ENCODE data around the gene KRT23.

KRT23 gene

DNA sequence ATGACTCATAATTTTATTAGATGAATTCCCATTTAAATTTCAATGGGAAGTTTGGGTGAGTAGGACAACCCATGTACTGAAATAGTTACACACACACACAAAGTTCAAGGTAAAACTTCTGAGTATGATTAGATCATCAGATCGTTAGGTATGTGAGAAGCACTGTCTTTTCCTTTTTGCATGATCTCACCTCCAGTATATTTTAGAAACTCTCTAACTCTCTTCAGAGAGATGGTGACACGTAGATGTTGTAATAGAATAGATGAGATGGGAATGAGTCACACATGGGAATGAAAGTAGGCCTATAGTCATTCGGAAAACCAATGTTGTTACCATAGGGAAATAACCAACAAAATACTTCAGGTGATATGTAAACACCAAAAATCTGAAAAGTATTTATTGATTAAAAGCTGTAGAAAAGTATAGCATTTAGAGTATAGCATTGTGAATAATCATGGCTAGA, 22.2 kb downstream of the KRT23 start:
- no peaks in the 10 kb centered on the region for H3K27me3 ChIP-seq (replicated peaks; ENCODE audit: control insufficient read depth, insufficient read depth, low read length, poor library complexity, severe bottlenecking)
- H3K36me3 ChIP-seq (ENCODE audit: control insufficient read depth, insufficient read depth, low read length), result no peaks in the 10 kb centered on the region
- no peaks in the 10 kb centered on the region for H3K9me3 ChIP-seq (ENCODE audit: control insufficient read depth, low read length)
- no peak overlapping the region for H3K27ac ChIP-seq (ENCODE audit: insufficient read depth, low read length, poor library complexity, severe bottlenecking)
- H3K4me3 ChIP-seq (ENCODE audit: insufficient read depth, low read depth, low read length, poor library complexity, severe bottlenecking), result no peak overlapping the region
- DNase-seq, result no peak
- H3K4me1 ChIP-seq (ENCODE audit: control insufficient read depth, insufficient read depth, low read length, poor library complexity, severe bottlenecking), result no peaks in the 10 kb centered on the region

DNA sequence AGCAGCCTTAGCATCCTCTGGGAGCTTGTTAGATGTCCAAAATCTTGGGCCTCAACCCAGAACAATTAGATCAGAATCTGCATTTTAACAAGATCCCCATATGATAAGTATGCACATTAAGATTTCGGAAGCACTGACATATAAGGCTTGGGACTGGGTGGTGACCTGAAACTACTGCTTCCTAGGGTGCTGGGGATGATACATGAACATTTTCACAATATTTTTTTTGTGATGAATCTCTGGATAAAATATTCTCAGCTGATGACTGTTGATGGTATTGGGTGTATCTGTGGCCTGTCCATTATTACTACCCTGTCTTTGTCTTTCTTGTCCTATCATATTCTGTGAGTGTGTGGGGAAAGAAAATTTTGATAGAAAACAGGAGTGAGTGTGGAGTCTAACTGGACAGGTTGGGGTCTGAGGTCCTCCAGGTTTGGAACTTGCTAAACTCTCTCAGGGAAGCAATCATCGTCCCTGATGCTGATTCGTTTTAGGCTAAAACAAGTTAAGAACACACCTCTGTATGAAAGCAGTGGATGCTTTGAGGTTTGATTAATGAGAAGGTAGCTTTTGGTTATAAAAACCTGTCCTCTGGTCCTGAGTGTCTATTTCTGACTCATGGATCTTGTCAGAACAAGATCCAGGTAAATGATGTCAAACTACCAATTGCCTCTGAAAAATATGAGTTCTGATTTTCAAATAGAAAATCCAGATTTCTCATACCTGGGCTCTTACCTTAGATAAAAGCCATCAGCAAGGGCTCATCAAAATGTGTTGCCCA, 23.2 kb downstream of the KRT23 start:
- Histone ChIP-seq H3K4me3 (ENCODE audit: insufficient read depth, low read depth, low read length, poor library complexity, severe bottlenecking) (no peak overlapping the region), H3K27me3 (replicated peaks; ENCODE audit: control insufficient read depth, insufficient read depth, low read length, poor library complexity, severe bottlenecking) (no peaks in the 10 kb centered on the region), H3K4me1 (ENCODE audit: control insufficient read depth, insufficient read depth, low read length, poor library complexity, severe bottlenecking) (no peaks in the 10 kb centered on the region), H3K9me3 (ENCODE audit: control insufficient read depth, low read length) (no peaks in the 10 kb centered on the region), H3K27ac (ENCODE audit: insufficient read depth, low read length, poor library complexity, severe bottlenecking) (no peak overlapping the region), H3K36me3 (ENCODE audit: control insufficient read depth, insufficient read depth, low read length) (no peaks in the 10 kb centered on the region)
- DNase-seq, result no peak

DNA sequence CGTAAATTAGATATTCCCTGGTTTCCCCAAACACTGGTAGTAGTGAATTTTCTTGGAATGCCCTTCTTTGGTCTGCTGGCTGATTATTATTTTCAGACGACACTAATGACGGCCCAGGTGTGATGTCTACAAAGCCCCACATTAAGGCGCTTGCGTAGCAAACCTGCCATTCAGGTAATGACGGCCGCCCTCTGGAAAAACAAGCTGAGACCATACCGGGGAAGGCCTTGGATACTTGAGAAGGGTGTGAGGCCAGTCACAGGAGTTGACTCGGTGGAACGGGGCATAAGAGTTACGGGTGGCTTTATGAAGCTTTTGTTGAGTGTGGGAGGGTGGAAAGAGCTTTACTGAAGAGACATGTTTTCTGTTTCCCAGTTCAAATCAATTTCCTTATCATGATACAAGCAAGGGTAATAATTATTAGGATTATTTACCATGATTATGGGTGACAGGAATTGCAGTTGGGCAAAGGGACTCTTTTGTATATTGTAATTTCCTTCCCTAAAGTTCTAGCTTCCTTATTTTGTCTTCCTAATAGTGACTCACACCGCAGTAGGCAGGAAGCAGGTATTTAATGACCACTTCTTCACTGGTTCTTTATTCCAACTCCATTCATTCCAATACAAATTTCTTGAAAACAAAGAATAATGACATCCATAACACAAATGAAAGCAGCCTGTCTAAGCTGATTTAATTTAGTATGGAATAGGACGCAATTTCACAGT, 24.8 kb downstream of the KRT23 start:
- no peaks in the 10 kb centered on the region for H3K4me1 ChIP-seq (ENCODE audit: control insufficient read depth, insufficient read depth, low read length, poor library complexity, severe bottlenecking)
- H3K9me3 ChIP-seq (ENCODE audit: control insufficient read depth, low read length), result no peaks in the 10 kb centered on the region
- peaks cover 6% of the 10 kb centered on the region for H3K27me3 ChIP-seq (replicated peaks; ENCODE audit: control insufficient read depth, insufficient read depth, low read length, poor library complexity, severe bottlenecking)
- H3K4me3 ChIP-seq (ENCODE audit: insufficient read depth, low read depth, low read length, poor library complexity, severe bottlenecking), result no peak overlapping the region
- H3K27ac ChIP-seq (ENCODE audit: insufficient read depth, low read length, poor library complexity, severe bottlenecking), result no peak overlapping the region
- no peak for DNase-seq
- H3K36me3 ChIP-seq (ENCODE audit: control insufficient read depth, insufficient read depth, low read length), result no peaks in the 10 kb centered on the region

DNA sequence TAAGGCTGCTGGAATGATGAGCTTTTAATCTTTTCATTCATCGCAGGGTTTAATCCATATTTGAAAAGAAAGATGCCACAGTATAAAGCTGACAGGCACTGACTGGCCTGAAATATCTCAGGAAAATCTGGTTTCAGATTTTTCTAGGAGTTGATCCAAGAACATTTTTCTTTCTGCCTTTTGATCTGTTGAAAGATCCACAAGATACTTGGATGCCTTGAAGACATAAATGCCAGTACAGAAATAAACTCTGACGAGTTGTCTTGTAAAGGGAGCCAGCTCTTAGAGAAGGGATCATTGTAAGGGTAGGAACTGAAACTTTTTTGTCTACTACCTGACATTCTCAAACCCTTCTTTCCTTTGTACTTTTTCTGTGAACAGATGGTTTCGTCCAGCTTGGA, 27.0 kb downstream of the KRT23 start:
- Histone ChIP-seq H3K4me1 (ENCODE audit: control insufficient read depth, insufficient read depth, low read length, poor library complexity, severe bottlenecking) (no peaks in the 10 kb centered on the region), H3K27ac (ENCODE audit: insufficient read depth, low read length, poor library complexity, severe bottlenecking) (no peak overlapping the region)

DNA sequence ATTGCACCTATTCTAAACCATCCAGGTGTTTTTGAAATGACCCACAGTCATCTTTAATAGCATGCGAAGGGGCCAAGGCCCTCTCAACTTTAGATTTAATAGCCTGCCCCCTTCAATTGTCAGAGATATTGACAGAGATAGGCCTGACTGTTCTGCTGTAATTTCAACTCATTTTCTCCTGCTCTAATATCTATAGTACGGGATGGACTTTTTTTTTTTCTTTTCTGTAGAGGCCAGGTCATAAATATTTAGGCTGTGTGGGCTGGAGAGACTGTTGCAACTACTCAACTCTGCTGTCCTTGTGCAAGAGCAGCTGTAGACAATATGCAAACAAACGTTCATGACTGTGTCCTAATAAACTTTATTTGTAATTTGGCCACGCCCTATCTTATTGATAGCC, 27.7 kb downstream of the KRT23 start:
- H3K4me3 ChIP-seq (ENCODE audit: insufficient read depth, low read depth, low read length, poor library complexity, severe bottlenecking), result no peak overlapping the region
- H3K27me3 ChIP-seq (replicated peaks; ENCODE audit: control insufficient read depth, insufficient read depth, low read length, poor library complexity, severe bottlenecking), result peaks cover 10% of the 10 kb centered on the region
- H3K36me3 ChIP-seq (ENCODE audit: control insufficient read depth, insufficient read depth, low read length), result no peaks in the 10 kb centered on the region
- H3K4me1 ChIP-seq (ENCODE audit: control insufficient read depth, insufficient read depth, low read length, poor library complexity, severe bottlenecking), result no peaks in the 10 kb centered on the region
- no peak overlapping the region for H3K27ac ChIP-seq (ENCODE audit: insufficient read depth, low read length, poor library complexity, severe bottlenecking)
- no peak for DNase-seq
- H3K9me3 ChIP-seq (ENCODE audit: control insufficient read depth, low read length), result no peaks in the 10 kb centered on the region

More for the DNA sequence above, 27.0 kb downstream of the KRT23 start:
- H3K4me3 ChIP-seq (ENCODE audit: insufficient read depth, low read depth, low read length, poor library complexity, severe bottlenecking), result no peak overlapping the region
- H3K27me3 ChIP-seq (replicated peaks; ENCODE audit: control insufficient read depth, insufficient read depth, low read length, poor library complexity, severe bottlenecking), result peaks cover 10% of the 10 kb centered on the region
- no peak for DNase-seq
- H3K9me3 ChIP-seq (ENCODE audit: control insufficient read depth, low read length), result no peaks in the 10 kb centered on the region
- no peaks in the 10 kb centered on the region for H3K36me3 ChIP-seq (ENCODE audit: control insufficient read depth, insufficient read depth, low read length)

DNA sequence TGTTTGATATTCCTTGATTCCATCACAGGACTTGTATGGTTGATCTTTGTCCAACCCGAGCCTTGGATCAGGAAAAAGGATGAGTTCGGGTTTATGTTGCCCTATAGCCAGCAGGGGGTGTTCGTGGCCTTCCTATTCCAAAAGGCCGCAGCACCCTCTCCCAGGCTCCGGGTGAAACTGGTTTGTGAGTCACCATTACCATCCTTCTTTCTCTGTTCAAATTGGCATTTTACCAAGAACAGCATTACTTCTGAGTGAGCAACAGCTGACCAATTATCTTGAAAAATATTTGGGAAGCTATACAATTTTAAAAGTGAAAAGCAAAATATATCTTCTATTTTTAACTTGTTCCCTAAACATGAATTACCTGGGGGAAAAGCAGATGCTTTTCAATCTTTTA, 28.1 kb downstream of the KRT23 start:
- DNase-seq, result peak; percentile 31 to 49 (median 44)
- Histone ChIP-seq H3K27ac (ENCODE audit: insufficient read depth, low read length, poor library complexity, severe bottlenecking) (no peak overlapping the region), H3K36me3 (ENCODE audit: control insufficient read depth, insufficient read depth, low read length) (no peaks in the 10 kb centered on the region), H3K4me3 (ENCODE audit: insufficient read depth, low read depth, low read length, poor library complexity, severe bottlenecking) (no peak overlapping the region), H3K9me3 (ENCODE audit: control insufficient read depth, low read length) (no peaks in the 10 kb centered on the region), H3K27me3 (replicated peaks; ENCODE audit: control insufficient read depth, insufficient read depth, low read length, poor library complexity, severe bottlenecking) (peaks cover 10% of the 10 kb centered on the region), H3K4me1 (ENCODE audit: control insufficient read depth, insufficient read depth, low read length, poor library complexity, severe bottlenecking) (no peaks in the 10 kb centered on the region)

DNA sequence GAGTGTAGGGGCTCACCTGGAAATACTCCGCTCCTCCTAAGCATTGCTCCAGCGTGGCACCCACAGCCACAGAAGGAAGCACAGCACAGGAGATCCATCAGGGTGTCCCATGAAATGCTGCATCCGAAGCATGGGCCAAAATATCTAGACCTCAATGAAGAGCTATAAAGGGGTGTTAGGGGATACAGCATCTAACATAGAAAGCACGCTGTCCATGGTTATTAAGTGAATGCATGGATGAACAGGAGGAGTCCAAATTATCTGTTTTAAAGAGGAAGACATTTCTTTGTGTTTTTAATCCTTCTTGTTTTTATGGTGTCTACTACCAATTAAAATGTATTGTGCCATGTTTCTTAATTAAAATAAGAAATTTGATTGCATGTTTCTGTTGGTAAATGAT, 30.8 kb downstream of the KRT23 start:
- no peaks in the 10 kb centered on the region for H3K4me1 ChIP-seq (ENCODE audit: control insufficient read depth, insufficient read depth, low read length, poor library complexity, severe bottlenecking)
- no peaks in the 10 kb centered on the region for H3K9me3 ChIP-seq (ENCODE audit: control insufficient read depth, low read length)
- no peak for DNase-seq
- no peaks in the 10 kb centered on the region for H3K36me3 ChIP-seq (ENCODE audit: control insufficient read depth, insufficient read depth, low read length)
- no peak overlapping the region for H3K4me3 ChIP-seq (ENCODE audit: insufficient read depth, low read depth, low read length, poor library complexity, severe bottlenecking)
- peaks cover 10% of the 10 kb centered on the region for H3K27me3 ChIP-seq (replicated peaks; ENCODE audit: control insufficient read depth, insufficient read depth, low read length, poor library complexity, severe bottlenecking)
- H3K27ac ChIP-seq (ENCODE audit: insufficient read depth, low read length, poor library complexity, severe bottlenecking), result no peak overlapping the region

DNA sequence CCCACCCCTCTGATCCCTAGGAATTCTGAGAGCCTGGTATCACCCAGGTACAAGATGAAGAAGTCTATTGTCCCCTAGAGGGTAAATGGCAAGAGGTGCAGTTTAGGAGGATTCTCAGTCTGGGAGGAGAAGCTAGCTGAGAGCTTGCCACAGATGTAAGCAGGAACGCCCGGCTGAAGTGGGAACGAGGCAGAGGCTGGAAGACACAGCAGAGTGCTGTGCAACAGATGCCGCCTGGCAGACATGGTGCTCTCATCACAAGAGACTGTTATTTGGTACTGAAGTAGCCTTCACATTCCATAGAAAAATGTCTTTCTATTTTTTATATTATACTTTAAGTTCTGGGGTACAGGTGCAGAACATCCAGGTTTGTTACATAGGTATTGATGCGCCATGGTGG, 32.1 kb downstream of the KRT23 start:
- H3K4me1 ChIP-seq (ENCODE audit: control insufficient read depth, insufficient read depth, low read length, poor library complexity, severe bottlenecking), result no peaks in the 10 kb centered on the region
- H3K27me3 ChIP-seq (replicated peaks; ENCODE audit: control insufficient read depth, insufficient read depth, low read length, poor library complexity, severe bottlenecking), result peaks cover 10% of the 10 kb centered on the region
- no peak for DNase-seq
- H3K4me3 ChIP-seq (ENCODE audit: insufficient read depth, low read depth, low read length, poor library complexity, severe bottlenecking), result no peak overlapping the region
- H3K9me3 ChIP-seq (ENCODE audit: control insufficient read depth, low read length), result no peaks in the 10 kb centered on the region
- H3K36me3 ChIP-seq (ENCODE audit: control insufficient read depth, insufficient read depth, low read length), result no peaks in the 10 kb centered on the region
- H3K27ac ChIP-seq (ENCODE audit: insufficient read depth, low read length, poor library complexity, severe bottlenecking), result no peak overlapping the region

DNA sequence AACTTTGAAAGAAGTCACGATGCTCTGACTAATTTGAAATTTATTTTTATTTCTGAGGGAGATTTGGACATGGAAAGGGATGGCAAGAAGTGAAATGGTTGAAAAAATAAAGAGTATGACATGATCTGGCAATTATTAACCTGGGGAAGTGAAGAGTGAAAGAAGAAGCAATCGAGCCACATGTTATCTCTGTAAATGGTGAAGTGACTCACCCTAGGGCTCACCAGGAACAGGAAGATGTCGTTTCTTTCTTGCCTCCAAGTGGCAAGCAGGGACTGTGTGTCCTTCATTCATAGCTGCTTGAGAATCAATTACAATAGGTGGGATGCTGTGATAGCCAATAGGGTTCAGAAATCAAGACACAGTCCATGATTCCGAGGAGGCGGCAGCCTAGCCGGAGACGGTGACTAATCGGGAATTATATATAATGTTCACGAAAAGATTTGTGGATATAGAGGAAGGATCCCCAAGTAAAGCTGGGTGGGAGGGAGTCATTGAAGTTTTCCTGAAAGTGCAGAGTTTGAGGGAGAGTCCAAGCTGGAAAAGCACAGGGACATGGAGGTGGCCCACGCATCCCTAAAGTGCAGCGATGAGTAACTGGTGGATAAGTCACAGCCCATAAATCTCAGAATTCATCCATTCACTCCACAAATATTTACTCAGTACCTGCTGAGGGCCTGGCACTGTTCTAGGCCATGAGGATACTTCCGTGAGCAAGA, 34.2 kb downstream of the KRT23 start:
- Histone ChIP-seq H3K9me3 (ENCODE audit: control insufficient read depth, low read length) (no peaks in the 10 kb centered on the region), H3K4me3 (ENCODE audit: insufficient read depth, low read depth, low read length, poor library complexity, severe bottlenecking) (no peak overlapping the region), H3K4me1 (ENCODE audit: control insufficient read depth, insufficient read depth, low read length, poor library complexity, severe bottlenecking) (no peaks in the 10 kb centered on the region), H3K27ac (ENCODE audit: insufficient read depth, low read length, poor library complexity, severe bottlenecking) (no peak overlapping the region), H3K27me3 (replicated peaks; ENCODE audit: control insufficient read depth, insufficient read depth, low read length, poor library complexity, severe bottlenecking) (peaks cover 4% of the 10 kb centered on the region), H3K36me3 (ENCODE audit: control insufficient read depth, insufficient read depth, low read length) (no peaks in the 10 kb centered on the region)
- no peak for DNase-seq

DNA sequence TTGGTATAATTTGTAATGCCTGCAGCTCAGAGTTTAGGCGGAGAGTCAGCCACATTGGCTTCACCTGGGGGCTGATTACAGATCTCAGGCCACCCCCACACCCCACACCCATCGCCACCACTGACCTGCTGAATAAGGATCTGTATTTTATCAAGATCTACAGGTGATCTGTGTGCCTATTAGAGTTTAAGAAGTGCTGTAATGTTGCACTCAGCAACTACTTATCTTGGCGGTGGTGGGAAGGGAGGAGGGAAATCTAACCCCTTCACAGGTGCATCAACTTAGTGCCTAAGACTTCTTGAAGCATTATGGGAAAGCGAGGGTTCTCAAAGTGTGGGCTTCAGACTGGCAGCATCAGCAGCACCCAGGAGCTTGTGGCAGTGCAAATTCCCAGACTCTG, 34.9 kb downstream of the KRT23 start:
- Histone ChIP-seq H3K9me3 (ENCODE audit: control insufficient read depth, low read length) (no peaks in the 10 kb centered on the region), H3K27ac (ENCODE audit: insufficient read depth, low read length, poor library complexity, severe bottlenecking) (no peak overlapping the region), H3K4me3 (ENCODE audit: insufficient read depth, low read depth, low read length, poor library complexity, severe bottlenecking) (no peak overlapping the region), H3K4me1 (ENCODE audit: control insufficient read depth, insufficient read depth, low read length, poor library complexity, severe bottlenecking) (no peaks in the 10 kb centered on the region), H3K27me3 (replicated peaks; ENCODE audit: control insufficient read depth, insufficient read depth, low read length, poor library complexity, severe bottlenecking) (peaks cover 4% of the 10 kb centered on the region), H3K36me3 (ENCODE audit: control insufficient read depth, insufficient read depth, low read length) (no peaks in the 10 kb centered on the region)
- no peak for DNase-seq

Measured in effector memory CD4-positive, alpha-beta T cell (primary cell).